Naive B cell (primary cell): Measurements from ENCODE around the gene CTPS1. TPM values are rescaled to one million over a fixed set of nuclear protein-coding genes. Genes with fewer than 3 reads are reported as not detected.
A peak's percentile ranks its signal among the peaks of the same experiment; 100 is the strongest.

ENCODE experiments used
- ATAC-seq, 2 donors: fragments of 150-1000 bp; cut with Tn5 transposase; 2 replicates each; pipeline ENCODE4 v1.10.0; 2021; ENCODE audit warnings: low read depth in 2 of 2, mild to moderate bottlenecking in 2 of 2, moderate library complexity in 2 of 2
- DNase-seq: peaks from one replicate; pipeline ENCODE4 v3.0.0; 2022
- H3K27ac Mint-ChIP-seq, 6 donors: one replicate each; pipeline ENCODE4 v1.8.0; 2020 to 2022; ENCODE audit warnings: mild to moderate bottlenecking in 6 of 6, mixed read lengths in 6 of 6, moderate library complexity in 5 of 6, inconsistent platforms in 2 of 6
- H3K27me3 Mint-ChIP-seq, 3 donors: one replicate each; pipeline ENCODE4 v1.8.0; 2021 to 2022; ENCODE audit warnings: mixed read lengths in 3 of 3, mild to moderate bottlenecking in 1 of 3
- H3K36me3 Mint-ChIP-seq, 2 donors: one replicate each; pipeline ENCODE4 v1.8.0; 2020 to 2022; ENCODE audit warnings: mixed read lengths in 2 of 2, inconsistent platforms in 1 of 2, mild to moderate bottlenecking in 1 of 2
- H3K4me1 Mint-ChIP-seq, 3 donors: one replicate each; pipeline ENCODE4 v1.8.0; 2020 to 2022; ENCODE audit warnings: mixed read lengths in 3 of 3, inconsistent platforms in 1 of 3, mild to moderate bottlenecking in 1 of 3, moderate library complexity in 1 of 3
- H3K4me3 Mint-ChIP-seq, 8 donors: one replicate each; pipeline ENCODE4 v1.8.0; 2020 to 2022; ENCODE audit warnings: mild to moderate bottlenecking in 8 of 8, mixed read lengths in 8 of 8, moderate library complexity in 8 of 8, inconsistent platforms in 2 of 8
- H3K9me3 Mint-ChIP-seq, 7 donors: one replicate each; pipeline ENCODE4 v1.8.0; 2020 to 2022; ENCODE audit warnings: mixed read lengths in 7 of 7, mild to moderate bottlenecking in 5 of 7, inconsistent platforms in 2 of 7, moderate library complexity in 1 of 7
- polyA plus RNA-seq, 6 donors: library from polyadenylated mRNA; unstranded; fragments of 300-500 nt; fragmentation: Illumina TruSeq; gene quantifications; one replicate each; pipeline ENCODE4 v1.2.3, GENCODE V29; 2021; ENCODE audit warnings: low read depth in 6 of 6

The CTPS1 gene
- polyA plus RNA-seq, 6 donors from 2014 or later, result 13.8 to 18.0 (median 15.8) TPM

GRCh38 chr1:41025979-41026819 lies 46.7 kb downstream of the CTPS1 start:
- peak overlapping the region in 4 of 8 donors; percentile 7 to 70 (median 51) for H3K4me3 Mint-ChIP-seq
- ATAC-seq (peak in 1 of 2 donors; percentile 32), DNase-seq (no peak)
- peaks cover 14 to 32% of the 10 kb centered on the region in 2 donors for H3K36me3 Mint-ChIP-seq
- H3K4me1 Mint-ChIP-seq, result peaks cover 10 to 20% (median 14%) of the 10 kb centered on the region in 3 donors
- H3K27me3 Mint-ChIP-seq, result no peaks in the 10 kb centered on the region
- no peaks in the 10 kb centered on the region for H3K9me3 Mint-ChIP-seq
- H3K27ac Mint-ChIP-seq, result peak overlapping the region in 2 of 6 donors; percentile 4 to 95

- no peak overlapping the region for H3K27ac Mint-ChIP-seq
- no peak overlapping the region for H3K4me3 Mint-ChIP-seq
- H3K36me3 Mint-ChIP-seq, result peaks cover 23 to 41% of the 10 kb centered on the region in 2 donors
- ATAC-seq, result no peak
- no peak for DNase-seq
- H3K27me3 Mint-ChIP-seq, result no peaks in the 10 kb centered on the region
- peaks cover 0 to 4% (median 0%) of the 10 kb centered on the region in 7 donors for H3K9me3 Mint-ChIP-seq
- H3K4me1 Mint-ChIP-seq, result peaks cover 10 to 20% (median 11%) of the 10 kb centered on the region in 3 donors
These were observed 48.6 kb downstream of the CTPS1 start for GRCh38 chr1:41028034-41028642.

GRCh38 chr1:41030872-41031616 lies 51.5 kb downstream of the CTPS1 start:
- Mint-ChIP-seq H3K4me3 (no peak overlapping the region), H3K9me3 (peaks cover 0 to 4% (median 0%) of the 10 kb centered on the region in 7 donors), H3K27ac (peak overlapping the region in 3 of 6 donors; percentile 0 to 41 (median 17)), H3K4me1 (peaks cover 6 to 9% (median 9%) of the 10 kb centered on the region in 3 donors), H3K27me3 (no peaks in the 10 kb centered on the region), H3K36me3 (peaks cover 31 to 46% of the 10 kb centered on the region in 2 donors)
- ATAC-seq, result no peak
- no peak for DNase-seq

GRCh38 chr1:41032147-41032546 lies 52.7 kb downstream of the CTPS1 start:
- Mint-ChIP-seq H3K4me1 (no peaks in the 10 kb centered on the region), H3K4me3 (no peak overlapping the region), H3K27me3 (no peaks in the 10 kb centered on the region), H3K36me3 (peaks cover 31 to 40% of the 10 kb centered on the region in 2 donors), H3K9me3 (peaks cover 0 to 4% (median 0%) of the 10 kb centered on the region in 7 donors), H3K27ac (peak overlapping the region in 1 of 6 donors; percentile 73)
- DNase-seq, result no peak
- no peak for ATAC-seq

- ATAC-seq, result no peak
- H3K27ac Mint-ChIP-seq, result peak overlapping the region in 2 of 6 donors; percentile 20
- no peak overlapping the region for H3K4me3 Mint-ChIP-seq
- no peaks in the 10 kb centered on the region for H3K4me1 Mint-ChIP-seq
- peaks cover 28 to 31% of the 10 kb centered on the region in 2 donors for H3K36me3 Mint-ChIP-seq
- no peaks in the 10 kb centered on the region for H3K27me3 Mint-ChIP-seq
- peaks cover 0 to 4% (median 0%) of the 10 kb centered on the region in 7 donors for H3K9me3 Mint-ChIP-seq
- DNase-seq, result no peak
These were observed 53.8 kb downstream of the CTPS1 start for GRCh38 chr1:41033272-41033671.

GRCh38 chr1:41037116-41037903 lies 57.8 kb downstream of the CTPS1 start:
- no peak for DNase-seq

GRCh38 chr1:41038110-41038509 lies 58.6 kb downstream of the CTPS1 start:
- Mint-ChIP-seq H3K36me3 (peaks cover 14 to 28% of the 10 kb centered on the region in 2 donors), H3K27ac (peak overlapping the region in 1 of 6 donors; percentile 14), H3K4me1 (no peaks in the 10 kb centered on the region), H3K4me3 (no peak overlapping the region), H3K9me3 (no peaks in the 10 kb centered on the region), H3K27me3 (no peaks in the 10 kb centered on the region)
- ATAC-seq, result no peak
- DNase-seq, result no peak

More at GRCh38 chr1:41037116-41037903, 57.8 kb downstream of the CTPS1 start:
- Mint-ChIP-seq H3K4me1 (no peaks in the 10 kb centered on the region), H3K9me3 (peaks cover 0 to 2% (median 0%) of the 10 kb centered on the region in 7 donors), H3K27me3 (no peaks in the 10 kb centered on the region), H3K27ac (no peak overlapping the region), H3K4me3 (no peak overlapping the region), H3K36me3 (peaks cover 18 to 25% of the 10 kb centered on the region in 2 donors)
- no peak for ATAC-seq

- Mint-ChIP-seq H3K9me3 (no peaks in the 10 kb centered on the region), H3K27me3 (no peaks in the 10 kb centered on the region), H3K4me1 (no peaks in the 10 kb centered on the region), H3K27ac (peak overlapping the region in 1 of 6 donors; percentile 49), H3K36me3 (peaks cover 27 to 28% of the 10 kb centered on the region in 2 donors), H3K4me3 (no peak overlapping the region)
- ATAC-seq (no peak), DNase-seq (no peak)
These were observed 62.2 kb downstream of the CTPS1 start for GRCh38 chr1:41041614-41042270.

GRCh38 chr1:41044187-41044586 lies 64.7 kb downstream of the CTPS1 start:
- Mint-ChIP-seq H3K36me3 (peaks cover 38 to 40% of the 10 kb centered on the region in 2 donors), H3K4me1 (no peaks in the 10 kb centered on the region), H3K27me3 (no peaks in the 10 kb centered on the region), H3K4me3 (no peak overlapping the region), H3K27ac (peak overlapping the region in 4 of 6 donors; percentile 1 to 86 (median 35)), H3K9me3 (no peaks in the 10 kb centered on the region)
- no peak for DNase-seq
- ATAC-seq, result no peak

- Mint-ChIP-seq H3K36me3 (peaks cover 34 to 42% of the 10 kb centered on the region in 2 donors), H3K27ac (peak overlapping the region in 1 of 6 donors; percentile 15), H3K27me3 (no peaks in the 10 kb centered on the region), H3K4me3 (no peak overlapping the region), H3K9me3 (no peaks in the 10 kb centered on the region), H3K4me1 (no peaks in the 10 kb centered on the region)
- DNase-seq, result no peak
- no peak for ATAC-seq
These were observed 66.2 kb downstream of the CTPS1 start for GRCh38 chr1:41045740-41046139.

- no peaks in the 10 kb centered on the region for H3K9me3 Mint-ChIP-seq
- no peaks in the 10 kb centered on the region for H3K27me3 Mint-ChIP-seq
- no peak overlapping the region for H3K4me3 Mint-ChIP-seq
- no peak for DNase-seq
- no peaks in the 10 kb centered on the region for H3K4me1 Mint-ChIP-seq
- H3K36me3 Mint-ChIP-seq, result peaks cover 29 to 42% of the 10 kb centered on the region in 2 donors
- ATAC-seq, result no peak
- H3K27ac Mint-ChIP-seq, result no peak overlapping the region
These were observed 66.9 kb downstream of the CTPS1 start for GRCh38 chr1:41046347-41046775.

- peaks cover 17 to 42% of the 10 kb centered on the region in 2 donors for H3K36me3 Mint-ChIP-seq
- H3K4me1 Mint-ChIP-seq, result peaks cover 3 to 7% (median 6%) of the 10 kb centered on the region in 3 donors
- H3K27ac Mint-ChIP-seq, result no peak overlapping the region
- DNase-seq (no peak), ATAC-seq (no peak)
- no peaks in the 10 kb centered on the region for H3K9me3 Mint-ChIP-seq
- H3K4me3 Mint-ChIP-seq, result no peak overlapping the region
- no peaks in the 10 kb centered on the region for H3K27me3 Mint-ChIP-seq
These were observed 69.0 kb downstream of the CTPS1 start for GRCh38 chr1:41048540-41048939.
